Right renal pelvis (tissue), 4 donors: ENCODE measurements around the gene VOPP1. TPM values are rescaled to one million over a fixed set of nuclear protein-coding genes. Genes with fewer than 3 reads are reported as not detected.
A peak's percentile ranks its signal among the peaks of the same experiment; 100 is the strongest.

Source experiments
- DNase-seq, 4 donors: peaks; one replicate each; pipeline ENCODE4 v3.0.0-alpha.2; 2013; ENCODE audit warnings: low read depth in 4 of 4, low spot score in 3 of 4, missing footprints in 1 of 4
- polyA plus RNA-seq, 4 donors: library from polyadenylated mRNA; unstranded; fragments of 120-200 nt; gene quantifications; one replicate each; pipeline ENCODE4 v1.2.1, GENCODE V29; 2013; ENCODE audit not compliant: insufficient read length in 4 of 4

The VOPP1 gene
- polyA plus RNA-seq, 4 donors = 63.2 to 67.8 (median 64.0) TPM

- DNase-seq = no peak
Observed at GRCh38 chr7:55497521-55497920, 74.8 kb downstream of the VOPP1 start.

DNA sequence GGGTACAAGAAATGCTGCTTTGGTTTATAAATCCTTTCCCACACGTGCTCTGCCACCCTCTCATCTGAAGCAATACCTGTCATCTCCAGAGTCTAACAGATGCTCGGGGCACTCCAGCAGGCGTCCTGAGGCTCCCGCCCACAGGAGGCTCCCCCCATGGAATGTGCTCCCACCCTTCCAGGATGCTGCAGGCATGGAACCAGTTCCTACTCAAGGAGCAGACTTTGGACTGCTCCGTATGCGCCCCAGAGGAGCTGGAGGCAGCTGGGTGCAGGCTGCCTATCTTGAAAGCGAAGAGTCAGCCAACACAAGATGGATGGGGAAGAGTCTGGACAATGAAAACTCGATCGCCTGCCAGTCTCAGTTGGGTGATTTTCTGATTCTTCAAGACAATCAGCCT is 75.4 kb downstream of the VOPP1 start:
- DNase-seq = no peak

DNA sequence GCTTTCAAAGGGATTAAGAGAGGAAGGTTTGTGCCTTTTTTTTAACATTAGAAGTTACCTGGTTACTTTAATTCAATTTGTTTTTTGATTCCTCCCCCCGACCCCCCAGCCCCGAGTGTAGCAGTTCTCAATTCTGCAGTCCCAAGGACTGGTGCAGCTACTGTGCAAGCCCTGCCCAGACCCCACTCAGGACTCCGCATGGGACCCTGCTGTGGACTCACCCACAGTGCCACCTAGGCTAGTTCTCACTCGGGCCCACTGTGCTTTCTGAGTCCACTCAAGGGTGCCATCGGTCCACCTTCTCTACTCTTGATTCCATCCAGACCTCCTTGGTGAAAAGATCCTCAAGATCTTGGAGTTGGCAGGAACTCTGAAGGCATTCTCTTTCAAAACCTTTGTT is 77.4 kb downstream of the VOPP1 start:
- DNase-seq = no peak

GRCh38 chr7:55493408-55493807 is 78.9 kb downstream of the VOPP1 start:
- DNase-seq = no peak

DNA sequence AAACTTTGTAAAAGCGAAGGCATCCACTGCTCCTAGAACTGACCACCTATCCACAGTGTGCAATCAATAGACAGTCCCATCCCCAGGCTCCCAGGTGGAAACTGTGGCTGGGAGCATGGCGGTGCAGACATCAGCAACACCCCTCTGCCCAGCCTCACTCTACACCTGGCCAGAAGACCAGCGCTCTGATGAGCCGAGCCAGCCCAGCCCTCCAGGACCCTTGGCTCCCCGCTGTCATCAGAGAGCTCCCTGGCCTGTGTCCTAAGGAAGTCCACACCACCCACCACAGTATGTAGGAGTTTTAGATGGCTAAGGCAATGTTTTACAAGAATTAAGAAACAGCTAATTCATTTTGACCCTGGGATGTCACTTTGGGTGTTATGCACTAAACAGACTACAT is 81.0 kb downstream of the VOPP1 start:
- no peak for DNase-seq

GRCh38 chr7:55490099-55490498 is 82.2 kb downstream of the VOPP1 start:
- DNase-seq = no peak

DNA sequence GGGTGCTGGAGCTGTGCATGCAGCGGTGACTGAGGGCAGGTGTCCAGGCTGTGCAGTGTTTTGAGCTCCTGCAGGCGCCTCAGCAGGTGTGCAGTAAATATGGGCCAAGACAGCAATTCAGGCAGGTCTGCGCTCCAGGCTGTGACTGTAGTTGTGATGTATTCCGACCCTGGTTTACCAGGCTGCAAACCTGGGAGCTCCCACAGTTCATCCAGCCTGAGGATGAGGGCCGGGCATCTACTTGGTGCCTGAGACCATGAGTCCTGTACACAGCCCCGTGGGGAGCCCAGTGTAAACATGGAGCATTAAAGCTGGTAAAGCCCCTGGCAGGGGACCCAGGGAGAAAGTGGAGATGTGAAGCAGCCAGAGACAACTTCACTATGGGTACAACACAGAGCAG is 82.8 kb downstream of the VOPP1 start:
- no peak for DNase-seq

DNA sequence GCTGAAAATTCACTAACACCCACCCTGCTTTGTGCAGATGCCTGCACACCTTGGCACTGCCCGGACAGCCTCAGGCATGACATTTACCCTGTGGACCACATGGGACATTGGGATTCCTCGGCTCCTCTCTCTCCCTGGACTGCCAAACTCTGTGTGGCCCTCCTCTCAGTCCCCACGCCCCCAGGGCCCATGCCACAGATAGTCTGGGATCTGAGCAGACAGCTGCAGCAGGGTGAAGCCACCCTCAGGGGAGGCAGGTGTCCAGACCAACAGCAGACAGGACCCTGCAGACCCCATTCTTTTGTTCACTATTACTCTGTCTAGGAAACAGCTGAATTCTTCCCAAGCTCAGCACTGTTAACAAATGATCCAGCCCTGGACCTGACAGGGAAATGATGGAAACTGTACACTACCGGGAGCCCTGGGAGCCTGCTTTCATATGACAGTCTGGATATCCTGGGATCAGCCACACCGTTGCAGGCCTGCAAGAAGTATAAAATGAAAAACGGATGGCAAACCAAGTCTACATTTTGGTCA is 83.4 kb downstream of the VOPP1 start:
- no peak for DNase-seq

- DNase-seq = no peak
Observed at GRCh38 chr7:55488216-55488615, 84.1 kb downstream of the VOPP1 start.

- DNase-seq = no peak
Observed at GRCh38 chr7:55486991-55487390, 85.3 kb downstream of the VOPP1 start.

DNA sequence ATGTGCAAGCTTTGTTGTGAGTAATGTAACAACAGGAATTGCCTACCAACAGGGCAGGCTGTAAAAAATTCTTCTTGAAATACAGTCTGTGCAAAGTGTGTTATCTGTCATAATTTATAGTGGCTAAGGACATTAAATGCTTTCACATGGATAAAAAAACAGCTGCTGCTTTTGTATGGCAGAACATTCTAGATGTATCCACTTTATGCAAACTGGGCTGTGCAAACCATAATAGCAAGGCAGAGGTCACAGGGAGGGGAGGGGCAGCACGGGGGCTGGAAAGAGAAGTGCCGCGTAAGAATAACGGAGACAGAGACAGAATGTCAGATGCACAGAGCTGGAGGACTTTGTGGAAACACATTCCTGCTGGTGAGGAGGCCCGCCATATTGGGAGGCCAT is 86.1 kb downstream of the VOPP1 start:
- DNase-seq = peak; percentile 28 to 46 (median 32)

- no peak for DNase-seq
Observed at GRCh38 chr7:55485501-55486191, 86.7 kb downstream of the VOPP1 start.

DNA sequence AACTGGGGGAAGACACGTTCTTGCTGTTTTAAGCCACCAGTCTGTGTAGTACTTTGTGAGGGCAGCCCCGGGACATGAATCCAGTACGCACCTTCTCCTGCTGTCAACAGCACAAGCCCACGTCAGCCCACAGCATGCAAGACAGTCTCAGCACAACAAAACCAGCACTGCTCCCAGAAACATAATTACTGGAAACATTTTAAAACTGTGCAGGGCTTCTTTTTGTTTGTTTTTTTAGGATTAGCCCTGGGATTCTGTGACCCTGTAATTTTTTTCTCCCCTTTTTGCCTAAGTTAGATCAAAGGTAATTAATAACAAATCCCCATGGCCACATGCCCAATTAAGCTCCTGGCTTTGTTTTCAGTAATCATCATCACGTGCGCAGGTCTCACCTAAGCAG is 87.5 kb downstream of the VOPP1 start:
- no peak for DNase-seq

- no peak for DNase-seq
Observed at GRCh38 chr7:55484241-55484640, 88.1 kb downstream of the VOPP1 start.

GRCh38 chr7:55483046-55483445 is 89.3 kb downstream of the VOPP1 start:
- no peak for DNase-seq

DNA sequence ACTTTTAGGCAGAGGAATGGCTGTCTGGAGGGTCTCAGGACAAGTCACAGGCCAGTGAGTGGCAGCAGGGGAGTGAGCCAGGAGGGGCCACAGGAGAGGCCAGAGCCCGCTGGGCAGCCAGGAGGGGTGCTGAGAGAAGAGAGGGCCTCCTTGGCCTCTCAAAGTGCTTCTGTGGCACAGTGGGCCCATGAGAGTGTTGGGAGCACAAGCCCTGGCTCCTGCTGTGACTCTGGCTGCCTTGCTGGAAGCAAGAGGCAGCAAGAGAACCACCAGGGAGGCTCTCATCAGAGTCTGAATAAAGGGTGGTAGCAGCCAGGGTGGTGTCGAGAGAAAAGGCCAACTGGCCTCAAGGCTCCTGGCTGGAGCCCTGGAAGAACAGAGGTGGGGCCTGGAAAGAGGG is 91.1 kb downstream of the VOPP1 start:
- no peak for DNase-seq

GRCh38 chr7:55478700-55479099 is 93.6 kb downstream of the VOPP1 start:
- DNase-seq = no peak

DNA sequence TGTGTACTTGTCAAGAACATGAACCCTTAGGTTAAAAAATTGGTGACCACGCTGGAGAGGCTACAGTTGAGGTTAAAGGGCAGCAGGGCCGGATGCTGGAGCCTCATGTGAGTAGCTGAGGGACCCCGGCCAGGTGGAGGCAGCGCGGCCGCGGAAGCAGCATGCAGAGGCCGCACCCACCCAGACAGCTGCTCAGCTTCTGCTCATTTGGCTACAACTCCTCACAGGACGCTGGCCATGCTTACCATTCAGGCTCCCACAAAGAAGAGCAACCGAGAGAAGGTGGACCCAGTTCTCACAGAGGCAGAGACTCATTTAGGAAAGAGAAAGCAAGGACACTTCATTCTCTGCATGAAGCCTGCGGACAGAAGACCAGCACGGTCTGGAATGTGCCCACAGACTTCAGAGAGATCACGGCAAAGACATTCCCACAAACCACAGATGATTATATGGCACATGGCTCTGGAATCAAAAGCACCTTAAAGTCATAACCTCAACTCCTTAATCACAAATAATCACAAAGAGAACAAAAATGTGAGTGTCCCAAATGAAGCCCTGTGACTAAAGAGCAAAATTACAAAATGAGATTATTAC is 94.4 kb downstream of the VOPP1 start:
- no peak for DNase-seq

GRCh38 chr7:55476852-55477780 is 95.2 kb downstream of the VOPP1 start:
- no peak for DNase-seq

DNA sequence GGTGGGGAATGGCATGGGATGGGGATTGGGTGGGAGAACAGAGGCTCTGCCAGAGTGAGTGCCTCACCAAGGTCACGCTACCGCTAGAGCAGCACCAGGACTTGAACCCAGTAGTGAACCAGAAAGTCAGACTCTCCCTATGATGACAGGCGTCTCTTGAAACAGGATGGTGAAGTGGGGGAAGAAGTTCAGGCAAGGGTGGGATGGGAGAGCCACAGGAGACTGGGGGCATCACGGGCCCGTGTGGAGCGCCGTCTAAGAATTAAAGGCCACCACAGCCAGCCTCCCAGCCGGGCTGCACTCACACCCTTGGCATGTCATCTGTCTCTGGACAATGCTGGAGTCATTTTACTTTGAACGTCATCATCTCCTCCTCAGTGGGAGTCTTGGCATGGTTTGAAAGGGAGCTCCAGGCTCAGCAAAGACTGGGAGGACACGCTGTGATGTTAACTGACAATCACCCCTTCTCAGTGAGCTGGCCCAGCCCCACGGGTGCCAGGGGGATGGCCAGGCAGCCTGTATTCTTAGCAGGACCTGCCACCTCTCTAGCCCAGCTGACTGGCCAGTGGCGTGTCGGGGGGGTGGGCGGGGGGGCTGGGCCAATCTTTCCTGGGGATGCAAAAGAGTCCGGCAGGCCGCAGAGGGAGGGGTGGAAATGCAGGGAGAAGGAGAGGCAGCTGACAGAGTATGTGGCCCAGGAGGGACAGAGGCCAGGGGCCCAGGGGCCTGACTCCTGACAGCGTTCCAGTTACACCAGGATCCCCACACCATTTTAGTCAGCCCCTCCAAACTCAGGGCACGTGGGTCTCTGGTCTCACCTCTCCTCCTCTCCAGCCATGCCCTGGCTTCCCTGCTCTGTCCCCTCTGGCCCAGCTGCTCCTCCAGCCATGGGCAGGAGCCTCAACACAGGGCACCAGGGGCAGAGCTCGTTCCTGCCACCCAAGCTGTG is 96.2 kb downstream of the VOPP1 start:
- no peak for DNase-seq
